ENCODE data around the gene MAPKAP1. TPM values are rescaled to one million over a fixed set of nuclear protein-coding genes. Genes with fewer than 3 reads are reported as not detected.

MAPKAP1 gene
- total RNA-seq, 6 donors from 2014 or later: 60.8 to 84.0 (median 71.5) TPM

GRCh38 chr9:125587819-125588460 is 119.1 kb downstream of the MAPKAP1 start:
- Histone ChIP-seq H3K36me3 (peaks cover 0 to 24% (median 6%) of the 10 kb centered on the region in 4 donors), H3K4me3 (no peak overlapping the region), H3K27ac (no peak overlapping the region), H3K9me3 (no peaks in the 10 kb centered on the region), H3K4me1 (peaks cover 0 to 10% (median 6%) of the 10 kb centered on the region in 4 donors), H3K27me3 (no peaks in the 10 kb centered on the region)
- ATAC-seq (ENCODE audit: low FRiP score in 2 of 2): no peak
- TF ChIP-seq CTCF (IDR thresholded peaks at IDR 0.05) (no peak), POLR2A (IDR thresholded peaks at IDR 0.05) (no peak), EP300 (IDR thresholded peaks at IDR 0.05) (no peak), POLR2AphosphoS5 (IDR thresholded peaks at IDR 0.05) (no peak)
- WGBS, 2 donors: 94 to 96% methylated on average over 5 of the region's 5 CpGs
- DNase-seq: no peak

- WGBS, 2 donors: 51 to 54% methylated on average over 3 of the region's 3 CpGs
- no peak overlapping the region for H3K27ac ChIP-seq
- ATAC-seq (ENCODE audit: low FRiP score in 2 of 2) (no peak), DNase-seq (no peak)
- no peaks in the 10 kb centered on the region for H3K9me3 ChIP-seq
- H3K36me3 ChIP-seq: peaks cover 0 to 27% (median 6%) of the 10 kb centered on the region in 4 donors
- no peaks in the 10 kb centered on the region for H3K27me3 ChIP-seq
- H3K4me3 ChIP-seq: no peak overlapping the region
- H3K4me1 ChIP-seq: peaks cover 0 to 10% (median 6%) of the 10 kb centered on the region in 4 donors
- TF ChIP-seq POLR2AphosphoS5 (IDR thresholded peaks at IDR 0.05) (no peak), CTCF (IDR thresholded peaks at IDR 0.05) (no peak)
Measured at GRCh38 chr9:125586172-125586511, 120.9 kb downstream of the MAPKAP1 start.

GRCh38 chr9:125585503-125586171 is 121.4 kb downstream of the MAPKAP1 start:
- Histone ChIP-seq H3K4me3 (no peak overlapping the region), H3K9me3 (no peaks in the 10 kb centered on the region), H3K27me3 (no peaks in the 10 kb centered on the region), H3K27ac (no peak overlapping the region), H3K4me1 (peaks cover 0 to 10% (median 5%) of the 10 kb centered on the region in 4 donors), H3K36me3 (peaks cover 0 to 27% (median 6%) of the 10 kb centered on the region in 4 donors)
- peak in 1 of 2 donors; percentile 10 for DNase-seq
- WGBS, 2 donors: 91 to 97% methylated on average over 11 of the region's 11 CpGs
- TF ChIP-seq CTCF (IDR thresholded peaks at IDR 0.05) (no peak), EP300 (IDR thresholded peaks at IDR 0.05) (no peak), POLR2A (IDR thresholded peaks at IDR 0.05) (no peak), POLR2AphosphoS5 (IDR thresholded peaks at IDR 0.05) (no peak)
- ATAC-seq (ENCODE audit: low FRiP score in 2 of 2): peak in 1 of 2 donors; percentile 29

GRCh38 chr9:125580701-125581286 is 126.2 kb downstream of the MAPKAP1 start:
- H3K9me3 ChIP-seq: no peaks in the 10 kb centered on the region

More at GRCh38 chr9:125580701-125581286, 126.2 kb downstream of the MAPKAP1 start:
- H3K27me3 ChIP-seq: no peaks in the 10 kb centered on the region
- no peaks in the 10 kb centered on the region for H3K4me1 ChIP-seq
- peaks cover 0 to 27% (median 6%) of the 10 kb centered on the region in 4 donors for H3K36me3 ChIP-seq
- ATAC-seq (ENCODE audit: low FRiP score in 2 of 2): no peak
- TF ChIP-seq EP300 (IDR thresholded peaks at IDR 0.05) (no peak), CTCF (IDR thresholded peaks at IDR 0.05) (no peak), POLR2A (IDR thresholded peaks at IDR 0.05) (no peak)
- no peak overlapping the region for H3K27ac ChIP-seq
- no peak overlapping the region for H3K4me3 ChIP-seq
- WGBS, 2 donors: 92 to 96% methylated on average over 4 of the region's 4 CpGs
- no peak for DNase-seq
